GM23338 (cell line): ENCODE measurements around the gene PARD6A. TPM values are rescaled to one million over a fixed set of nuclear protein-coding genes. Genes with fewer than 3 reads are reported as not detected.

Experiments used
- ATAC-seq: fragments of 200-7000 bp; cut with Tn5 transposase; 3 replicates; pipeline ENCODE4 v1.9.1; 2020
- DNase-seq: peaks from one replicate; pipeline ENCODE4 v3.0.0-alpha.2; 2015; ENCODE audit warnings: low spot score
- H2AFZ ChIP-seq: fragments of 200-600 bp; sonication (generic); 2 replicates; pipeline ENCODE4 v1.8.0; 2016; ENCODE audit warnings: antibody characterized with exemption, mild to moderate bottlenecking, moderate library complexity
- H3F3A ChIP-seq: fragments of 200-600 bp; sonication (generic); replicated peaks from 2 replicates; pipeline ENCODE4 v1.8.0; 2017; ENCODE audit warnings: antibody characterized with exemption, mixed run types, low read depth
- H3K27ac ChIP-seq: fragments of 200-600 bp; sonication (generic); 2 replicates; pipeline ENCODE4 v1.6.1; 2016; ENCODE audit warnings: low read depth
- H3K27me3 ChIP-seq: fragments of 200-600 bp; sonication (generic); 2 replicates; pipeline ENCODE4 v1.8.0; 2016; ENCODE audit warnings: mild to moderate bottlenecking, mixed run types, moderate library complexity; ENCODE audit not compliant: insufficient read depth
- H3K36me3 ChIP-seq: fragments of 200-600 bp; sonication (generic); 2 replicates; pipeline ENCODE4 v1.8.0; 2016; ENCODE audit warnings: mild to moderate bottlenecking; ENCODE audit not compliant: insufficient read depth
- H3K4me1 ChIP-seq: fragments of 200-600 bp; sonication (generic); 2 replicates; pipeline ENCODE4 v1.8.0; 2016; ENCODE audit warnings: mild to moderate bottlenecking, moderate library complexity; ENCODE audit not compliant: insufficient read depth
- H3K4me2 ChIP-seq: fragments of 200-600 bp; sonication (generic); 2 replicates; pipeline ENCODE4 v1.7.1; 2017; ENCODE audit warnings: mixed run types
- H3K4me3 ChIP-seq: fragments of 200-600 bp; sonication (generic); 2 replicates; pipeline ENCODE4 v1.6.1; 2016; ENCODE audit warnings: mixed run types
- H3K79me2 ChIP-seq: fragments of 200-600 bp; sonication (generic); replicated peaks from 2 replicates; pipeline ENCODE4 v1.8.0; 2017; ENCODE audit warnings: mild to moderate bottlenecking; ENCODE audit not compliant: insufficient read depth
- H3K9me2 ChIP-seq: fragments of 200-600 bp; sonication (generic); 2 replicates; pipeline ENCODE4 v1.8.0; 2017; ENCODE audit not compliant: insufficient read depth
- H4K20me1 ChIP-seq: fragments of 200-600 bp; sonication (generic); replicated peaks from 2 replicates; pipeline ENCODE4 v1.8.0; 2017; ENCODE audit warnings: mild to moderate bottlenecking; ENCODE audit not compliant: insufficient read depth
- H3K27ac Mint-ChIP-seq: 2 replicates; pipeline ENCODE4 v1.8.0; 2020; ENCODE audit warnings: inconsistent platforms, mild to moderate bottlenecking, moderate library complexity, mixed read lengths
- H3K27me3 Mint-ChIP-seq: 3 replicates; pipeline ENCODE4 v1.8.0; 2022; ENCODE audit warnings: low read depth, mild to moderate bottlenecking, moderate library complexity, mixed read lengths, inconsistent platforms; ENCODE audit not compliant: insufficient read depth, poor library complexity
- H3K36me3 Mint-ChIP-seq: 3 replicates; pipeline ENCODE4 v1.8.0; 2021; ENCODE audit warnings: low read depth, mild to moderate bottlenecking, inconsistent platforms, moderate library complexity, mixed read lengths
- H3K4me1 Mint-ChIP-seq: 3 replicates; pipeline ENCODE4 v1.8.0; 2020; ENCODE audit warnings: mild to moderate bottlenecking, inconsistent platforms, mixed read lengths
- H3K4me3 Mint-ChIP-seq: 3 replicates; pipeline ENCODE4 v1.8.0; 2021; ENCODE audit warnings: moderate library complexity, mild to moderate bottlenecking, inconsistent platforms, mixed read lengths
- H3K9me3 Mint-ChIP-seq: 3 replicates; pipeline ENCODE4 v1.8.0; 2020; ENCODE audit warnings: moderate library complexity, mild to moderate bottlenecking, inconsistent platforms, mixed read lengths
- CREB1 ChIP-seq: fragments of 250-450 bp; sonication (Bioruptor Pico); IDR thresholded peaks from 2 replicates; pipeline ENCODE4 v1.5.0; 2020; ENCODE audit warnings: low read depth, mild to moderate bottlenecking, moderate library complexity
- EZH2 ChIP-seq: fragments of 200-600 bp; sonication (generic); IDR thresholded peaks from one replicate; pipeline ENCODE4 v1.8.0; 2017; ENCODE audit warnings: antibody characterized with exemption, mild to moderate bottlenecking, low read depth; ENCODE audit not compliant: unreplicated experiment
- EZH2phosphoT487 ChIP-seq: fragments of 200-600 bp; sonication (generic); IDR thresholded peaks from one replicate; pipeline ENCODE4 v1.8.1; 2018; ENCODE audit warnings: antibody characterized with exemption; ENCODE audit not compliant: unreplicated experiment
- JUNB ChIP-seq: IDR thresholded peaks from one replicate; pipeline ENCODE4 v1.6.1; 2016; ENCODE audit warnings: antibody characterized with exemption; ENCODE audit not compliant: unreplicated experiment
- NANOG ChIP-seq: IDR thresholded peaks from 2 replicates; pipeline ENCODE4 v1.6.1; 2016; ENCODE audit warnings: antibody characterized with exemption, borderline replicate concordance
- POLR2AphosphoS5 ChIP-seq: IDR thresholded peaks from 2 replicates; pipeline ENCODE4 v1.6.1; 2016; ENCODE audit warnings: antibody characterized with exemption, low read depth
- STAT1 ChIP-seq: IDR thresholded peaks from one replicate; pipeline ENCODE4 v1.6.1; 2016; ENCODE audit warnings: antibody characterized with exemption; ENCODE audit not compliant: unreplicated experiment
- ZNF114 ChIP-seq: fragments of 250-450 bp; sonication (Bioruptor Pico); IDR thresholded peaks from 2 replicates; pipeline ENCODE4 v1.5.0; 2020; ENCODE audit warnings: mild to moderate bottlenecking, moderate library complexity
- ZNF331 ChIP-seq: fragments of 250-450 bp; sonication (Bioruptor Pico); IDR thresholded peaks from 2 replicates; pipeline ENCODE4 v1.5.0; 2020; ENCODE audit warnings: low read depth, mild to moderate bottlenecking, moderate library complexity
- polyA plus RNA-seq: library from polyadenylated mRNA; unstranded; fragments of >200 nt; fragmentation: Nextera tagmentation; extraction: Ambion mirVana; gene quantifications from 2 replicates; pipeline ENCODE4 v1.2.1, GENCODE V29; 2016
- total RNA-seq: library from RNA; depleted of rRNA; stranded (reverse); fragments of >200 nt; shearing (Covaris generic); gene quantifications from 2 replicates; pipeline ENCODE4 v1.2.3, GENCODE V29; 2014
- TF ChIP-seq, protein P1 (sequence below): IDR thresholded peaks from 2 replicates; pipeline ENCODE4 v1.6.1; 2016; ENCODE audit warnings: antibody characterized with exemption
- TF ChIP-seq, protein P2 (sequence below), 2 experiments: fragments of 200-600 bp in 1 of 2; sonication (generic) in 1 of 2; conservative IDR thresholded peaks; 2 replicates each; pipeline versions ENCODE4 v1.5.1 to v1.6.1; 2016 to 2017; ENCODE audit warnings: antibody characterized with exemption in 2 of 2, low read depth in 2 of 2, mild to moderate bottlenecking in 2 of 2, moderate library complexity in 1 of 2
- TF ChIP-seq, protein P3 (sequence below): fragments of 250-450 bp; sonication (Bioruptor Pico); IDR thresholded peaks from 2 replicates; pipeline ENCODE4 v1.5.0; 2020; ENCODE audit warnings: mild to moderate bottlenecking, moderate library complexity
- TF ChIP-seq, protein P4 (sequence below): IDR thresholded peaks from one replicate; pipeline ENCODE4 v1.6.1; 2018; ENCODE audit warnings: antibody characterized with exemption; ENCODE audit not compliant: unreplicated experiment

Gene PARD6A
- total and polyA plus RNA-seq, 2 experiments from 2014 or later, result 11.1 to 15.7 TPM

DNA sequence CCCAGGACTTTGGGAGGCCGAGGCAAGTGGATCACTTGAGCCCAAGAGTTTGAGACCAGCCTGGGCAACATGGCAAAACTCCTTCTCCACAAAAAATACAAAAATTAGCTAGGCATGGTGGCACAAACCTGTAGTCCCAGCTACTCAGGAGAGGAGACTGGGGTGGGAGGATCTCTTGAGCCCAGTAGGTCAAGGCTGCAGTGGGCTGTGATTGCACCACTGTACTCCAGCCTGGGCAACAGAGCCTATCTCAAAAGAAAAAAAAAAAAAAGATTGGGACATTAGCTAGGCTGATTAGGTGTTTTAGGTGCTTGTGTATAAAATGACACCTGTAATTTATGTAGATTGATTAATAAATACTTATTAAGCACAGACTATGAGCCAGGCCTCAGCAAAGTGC lies 48.3 kb downstream of the PARD6A start (continued):
- TF ChIP-seq JUNB (no peak), POLR2AphosphoS5 (no peak), ZNF114 (CRISPR knock-in tag) (no peak)

DNA sequence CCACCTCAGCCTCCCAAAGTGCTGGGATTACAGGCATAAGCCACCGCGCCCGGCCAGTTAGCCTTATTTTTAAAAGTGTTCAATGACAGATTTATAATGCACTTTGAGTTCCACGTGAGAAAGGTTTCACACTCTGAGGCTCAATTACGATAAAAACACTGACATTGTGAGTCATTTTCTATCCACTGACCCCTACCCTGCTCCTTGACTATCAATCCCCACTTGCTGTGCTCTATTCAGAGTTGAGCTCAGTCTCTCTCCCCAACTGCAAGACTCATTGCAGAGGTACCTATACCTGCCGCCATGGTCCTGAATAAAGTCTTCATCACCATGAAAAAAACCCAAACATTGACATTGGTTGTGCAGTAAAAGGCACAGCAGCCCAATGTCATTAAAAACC lies 49.8 kb downstream of the PARD6A start:
- Histone ChIP-seq H3K79me2 (peaks cover 90% of the 10 kb centered on the region), H3K9me2 (no peaks in the 10 kb centered on the region), H3K4me3 (no peak overlapping the region), H3K4me1 (peaks cover 32% of the 10 kb centered on the region), H4K20me1 (peaks cover 26% of the 10 kb centered on the region; the same call in 1 of the 2 replicates), H3F3A (peaks cover 8% of the 10 kb centered on the region; the same call in 1 of the 2 replicates), H3K27ac (0 out of 2 replicates have a peak overlapping the region, but pooled peaks have one; percentile 32), H3K36me3 (no peaks in the 10 kb centered on the region), H3K27me3 (no peaks in the 10 kb centered on the region), H2AFZ (no peak overlapping the region), H3K4me2 (no peak overlapping the region)
- Mint-ChIP-seq H3K9me3 (no peaks in the 10 kb centered on the region), H3K4me3 (no peak overlapping the region), H3K4me1 (peaks cover 27% of the 10 kb centered on the region), H3K27me3 (peaks cover 6% of the 10 kb centered on the region), H3K27ac (peak overlapping the region; percentile 18; the same call in 1 of the 2 replicates), H3K36me3 (peaks cover 7% of the 10 kb centered on the region; the same call in 1 of the 3 replicates)
- no peak for DNase-seq
- TF ChIP-seq EZH2phosphoT487 (no peak), ZNF114 (CRISPR knock-in tag) (no peak), NANOG (no peak), CREB1 (CRISPR knock-in tag) (no peak), EZH2 (no peak), STAT1 (no peak), JUNB (no peak), ZNF331 (CRISPR knock-in tag) (no peak), POLR2AphosphoS5 (no peak)
- TF ChIP-seq, protein P1, sequence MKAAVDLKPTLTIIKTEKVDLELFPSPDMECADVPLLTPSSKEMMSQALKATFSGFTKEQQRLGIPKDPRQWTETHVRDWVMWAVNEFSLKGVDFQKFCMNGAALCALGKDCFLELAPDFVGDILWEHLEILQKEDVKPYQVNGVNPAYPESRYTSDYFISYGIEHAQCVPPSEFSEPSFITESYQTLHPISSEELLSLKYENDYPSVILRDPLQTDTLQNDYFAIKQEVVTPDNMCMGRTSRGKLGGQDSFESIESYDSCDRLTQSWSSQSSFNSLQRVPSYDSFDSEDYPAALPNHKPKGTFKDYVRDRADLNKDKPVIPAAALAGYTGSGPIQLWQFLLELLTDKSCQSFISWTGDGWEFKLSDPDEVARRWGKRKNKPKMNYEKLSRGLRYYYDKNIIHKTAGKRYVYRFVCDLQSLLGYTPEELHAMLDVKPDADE, result no peak
- TF ChIP-seq, protein P2, sequence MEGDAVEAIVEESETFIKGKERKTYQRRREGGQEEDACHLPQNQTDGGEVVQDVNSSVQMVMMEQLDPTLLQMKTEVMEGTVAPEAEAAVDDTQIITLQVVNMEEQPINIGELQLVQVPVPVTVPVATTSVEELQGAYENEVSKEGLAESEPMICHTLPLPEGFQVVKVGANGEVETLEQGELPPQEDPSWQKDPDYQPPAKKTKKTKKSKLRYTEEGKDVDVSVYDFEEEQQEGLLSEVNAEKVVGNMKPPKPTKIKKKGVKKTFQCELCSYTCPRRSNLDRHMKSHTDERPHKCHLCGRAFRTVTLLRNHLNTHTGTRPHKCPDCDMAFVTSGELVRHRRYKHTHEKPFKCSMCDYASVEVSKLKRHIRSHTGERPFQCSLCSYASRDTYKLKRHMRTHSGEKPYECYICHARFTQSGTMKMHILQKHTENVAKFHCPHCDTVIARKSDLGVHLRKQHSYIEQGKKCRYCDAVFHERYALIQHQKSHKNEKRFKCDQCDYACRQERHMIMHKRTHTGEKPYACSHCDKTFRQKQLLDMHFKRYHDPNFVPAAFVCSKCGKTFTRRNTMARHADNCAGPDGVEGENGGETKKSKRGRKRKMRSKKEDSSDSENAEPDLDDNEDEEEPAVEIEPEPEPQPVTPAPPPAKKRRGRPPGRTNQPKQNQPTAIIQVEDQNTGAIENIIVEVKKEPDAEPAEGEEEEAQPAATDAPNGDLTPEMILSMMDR (conservative IDR thresholded peaks at IDR 0.05; ENCODE audit: low read depth in 2 of 2), result no peak
- TF ChIP-seq, protein P3, sequence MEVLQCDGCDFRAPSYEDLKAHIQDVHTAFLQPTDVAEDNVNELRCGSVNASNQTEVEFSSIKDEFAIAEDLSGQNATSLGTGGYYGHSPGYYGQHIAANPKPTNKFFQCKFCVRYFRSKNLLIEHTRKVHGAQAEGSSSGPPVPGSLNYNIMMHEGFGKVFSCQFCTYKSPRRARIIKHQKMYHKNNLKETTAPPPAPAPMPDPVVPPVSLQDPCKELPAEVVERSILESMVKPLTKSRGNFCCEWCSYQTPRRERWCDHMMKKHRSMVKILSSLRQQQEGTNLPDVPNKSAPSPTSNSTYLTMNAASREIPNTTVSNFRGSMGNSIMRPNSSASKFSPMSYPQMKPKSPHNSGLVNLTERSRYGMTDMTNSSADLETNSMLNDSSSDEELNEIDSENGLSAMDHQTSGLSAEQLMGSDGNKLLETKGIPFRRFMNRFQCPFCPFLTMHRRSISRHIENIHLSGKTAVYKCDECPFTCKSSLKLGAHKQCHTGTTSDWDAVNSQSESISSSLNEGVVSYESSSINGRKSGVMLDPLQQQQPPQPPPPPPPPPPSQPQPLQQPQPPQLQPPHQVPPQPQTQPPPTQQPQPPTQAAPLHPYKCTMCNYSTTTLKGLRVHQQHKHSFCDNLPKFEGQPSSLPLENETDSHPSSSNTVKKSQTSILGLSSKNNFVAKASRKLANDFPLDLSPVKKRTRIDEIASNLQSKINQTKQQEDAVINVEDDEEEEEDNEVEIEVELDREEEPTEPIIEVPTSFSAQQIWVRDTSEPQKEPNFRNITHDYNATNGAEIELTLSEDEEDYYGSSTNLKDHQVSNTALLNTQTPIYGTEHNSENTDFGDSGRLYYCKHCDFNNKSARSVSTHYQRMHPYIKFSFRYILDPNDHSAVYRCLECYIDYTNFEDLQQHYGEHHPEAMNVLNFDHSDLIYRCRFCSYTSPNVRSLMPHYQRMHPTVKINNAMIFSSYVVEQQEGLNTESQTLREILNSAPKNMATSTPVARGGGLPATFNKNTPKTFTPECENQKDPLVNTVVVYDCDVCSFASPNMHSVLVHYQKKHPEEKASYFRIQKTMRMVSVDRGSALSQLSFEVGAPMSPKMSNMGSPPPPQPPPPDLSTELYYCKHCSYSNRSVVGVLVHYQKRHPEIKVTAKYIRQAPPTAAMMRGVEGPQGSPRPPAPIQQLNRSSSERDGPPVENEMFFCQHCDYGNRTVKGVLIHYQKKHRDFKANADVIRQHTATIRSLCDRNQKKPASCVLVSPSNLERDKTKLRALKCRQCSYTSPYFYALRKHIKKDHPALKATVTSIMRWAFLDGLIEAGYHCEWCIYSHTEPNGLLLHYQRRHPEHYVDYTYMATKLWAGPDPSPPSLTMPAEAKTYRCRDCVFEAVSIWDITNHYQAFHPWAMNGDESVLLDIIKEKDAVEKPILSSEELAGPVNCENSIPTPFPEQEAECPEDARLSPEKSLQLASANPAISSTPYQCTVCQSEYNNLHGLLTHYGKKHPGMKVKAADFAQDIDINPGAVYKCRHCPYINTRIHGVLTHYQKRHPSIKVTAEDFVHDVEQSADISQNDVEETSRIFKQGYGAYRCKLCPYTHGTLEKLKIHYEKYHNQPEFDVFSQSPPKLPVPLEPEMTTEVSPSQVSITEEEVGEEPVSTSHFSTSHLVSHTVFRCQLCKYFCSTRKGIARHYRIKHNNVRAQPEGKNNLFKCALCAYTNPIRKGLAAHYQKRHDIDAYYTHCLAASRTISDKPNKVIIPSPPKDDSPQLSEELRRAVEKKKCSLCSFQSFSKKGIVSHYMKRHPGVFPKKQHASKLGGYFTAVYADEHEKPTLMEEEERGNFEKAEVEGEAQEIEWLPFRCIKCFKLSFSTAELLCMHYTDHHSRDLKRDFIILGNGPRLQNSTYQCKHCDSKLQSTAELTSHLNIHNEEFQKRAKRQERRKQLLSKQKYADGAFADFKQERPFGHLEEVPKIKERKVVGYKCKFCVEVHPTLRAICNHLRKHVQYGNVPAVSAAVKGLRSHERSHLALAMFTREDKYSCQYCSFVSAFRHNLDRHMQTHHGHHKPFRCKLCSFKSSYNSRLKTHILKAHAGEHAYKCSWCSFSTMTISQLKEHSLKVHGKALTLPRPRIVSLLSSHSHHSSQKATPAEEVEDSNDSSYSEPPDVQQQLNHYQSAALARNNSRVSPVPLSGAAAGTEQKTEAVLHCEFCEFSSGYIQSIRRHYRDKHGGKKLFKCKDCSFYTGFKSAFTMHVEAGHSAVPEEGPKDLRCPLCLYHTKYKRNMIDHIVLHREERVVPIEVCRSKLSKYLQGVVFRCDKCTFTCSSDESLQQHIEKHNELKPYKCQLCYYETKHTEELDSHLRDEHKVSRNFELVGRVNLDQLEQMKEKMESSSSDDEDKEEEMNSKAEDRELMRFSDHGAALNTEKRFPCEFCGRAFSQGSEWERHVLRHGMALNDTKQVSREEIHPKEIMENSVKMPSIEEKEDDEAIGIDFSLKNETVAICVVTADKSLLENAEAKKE, result no peak
- TF ChIP-seq, protein P4, sequence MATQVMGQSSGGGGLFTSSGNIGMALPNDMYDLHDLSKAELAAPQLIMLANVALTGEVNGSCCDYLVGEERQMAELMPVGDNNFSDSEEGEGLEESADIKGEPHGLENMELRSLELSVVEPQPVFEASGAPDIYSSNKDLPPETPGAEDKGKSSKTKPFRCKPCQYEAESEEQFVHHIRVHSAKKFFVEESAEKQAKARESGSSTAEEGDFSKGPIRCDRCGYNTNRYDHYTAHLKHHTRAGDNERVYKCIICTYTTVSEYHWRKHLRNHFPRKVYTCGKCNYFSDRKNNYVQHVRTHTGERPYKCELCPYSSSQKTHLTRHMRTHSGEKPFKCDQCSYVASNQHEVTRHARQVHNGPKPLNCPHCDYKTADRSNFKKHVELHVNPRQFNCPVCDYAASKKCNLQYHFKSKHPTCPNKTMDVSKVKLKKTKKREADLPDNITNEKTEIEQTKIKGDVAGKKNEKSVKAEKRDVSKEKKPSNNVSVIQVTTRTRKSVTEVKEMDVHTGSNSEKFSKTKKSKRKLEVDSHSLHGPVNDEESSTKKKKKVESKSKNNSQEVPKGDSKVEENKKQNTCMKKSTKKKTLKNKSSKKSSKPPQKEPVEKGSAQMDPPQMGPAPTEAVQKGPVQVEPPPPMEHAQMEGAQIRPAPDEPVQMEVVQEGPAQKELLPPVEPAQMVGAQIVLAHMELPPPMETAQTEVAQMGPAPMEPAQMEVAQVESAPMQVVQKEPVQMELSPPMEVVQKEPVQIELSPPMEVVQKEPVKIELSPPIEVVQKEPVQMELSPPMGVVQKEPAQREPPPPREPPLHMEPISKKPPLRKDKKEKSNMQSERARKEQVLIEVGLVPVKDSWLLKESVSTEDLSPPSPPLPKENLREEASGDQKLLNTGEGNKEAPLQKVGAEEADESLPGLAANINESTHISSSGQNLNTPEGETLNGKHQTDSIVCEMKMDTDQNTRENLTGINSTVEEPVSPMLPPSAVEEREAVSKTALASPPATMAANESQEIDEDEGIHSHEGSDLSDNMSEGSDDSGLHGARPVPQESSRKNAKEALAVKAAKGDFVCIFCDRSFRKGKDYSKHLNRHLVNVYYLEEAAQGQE, result no peak
- ATAC-seq, result no peak
